WI38 (cell line): ENCODE results near the gene ADRB2.

Experiments used
- H3K4me3 ChIP-seq: 2 replicates; pipeline ENCODE4 v1.5.1; 2011; ENCODE audit warnings: low read depth, mild to moderate bottlenecking, control low read depth, low read length
- TF ChIP-seq, protein P1 (sequence below): IDR thresholded peaks from 2 replicates; pipeline ENCODE4 v1.5.1; 2012; ENCODE audit warnings: low read depth, mild to moderate bottlenecking, control low read depth, low read length

The ADRB2 gene

DNA sequence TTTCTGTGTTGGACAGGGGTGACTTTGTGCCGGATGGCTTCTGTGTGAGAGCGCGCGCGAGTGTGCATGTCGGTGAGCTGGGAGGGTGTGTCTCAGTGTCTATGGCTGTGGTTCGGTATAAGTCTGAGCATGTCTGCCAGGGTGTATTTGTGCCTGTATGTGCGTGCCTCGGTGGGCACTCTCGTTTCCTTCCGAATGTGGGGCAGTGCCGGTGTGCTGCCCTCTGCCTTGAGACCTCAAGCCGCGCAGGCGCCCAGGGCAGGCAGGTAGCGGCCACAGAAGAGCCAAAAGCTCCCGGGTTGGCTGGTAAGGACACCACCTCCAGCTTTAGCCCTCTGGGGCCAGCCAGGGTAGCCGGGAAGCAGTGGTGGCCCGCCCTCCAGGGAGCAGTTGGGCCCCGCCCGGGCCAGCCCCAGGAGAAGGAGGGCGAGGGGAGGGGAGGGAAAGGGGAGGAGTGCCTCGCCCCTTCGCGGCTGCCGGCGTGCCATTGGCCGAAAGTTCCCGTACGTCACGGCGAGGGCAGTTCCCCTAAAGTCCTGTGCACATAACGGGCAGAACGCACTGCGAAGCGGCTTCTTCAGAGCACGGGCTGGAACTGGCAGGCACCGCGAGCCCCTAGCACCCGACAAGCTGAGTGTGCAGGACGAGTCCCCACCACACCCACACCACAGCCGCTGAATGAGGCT, at the start of gene ADRB2:
Gene ADRB2, plus strand, starts transcription at position 559 of the 686 bp plus-strand sequence. CDS start 221 bp downstream, outside the sequence.
- TF ChIP-seq, protein P1, sequence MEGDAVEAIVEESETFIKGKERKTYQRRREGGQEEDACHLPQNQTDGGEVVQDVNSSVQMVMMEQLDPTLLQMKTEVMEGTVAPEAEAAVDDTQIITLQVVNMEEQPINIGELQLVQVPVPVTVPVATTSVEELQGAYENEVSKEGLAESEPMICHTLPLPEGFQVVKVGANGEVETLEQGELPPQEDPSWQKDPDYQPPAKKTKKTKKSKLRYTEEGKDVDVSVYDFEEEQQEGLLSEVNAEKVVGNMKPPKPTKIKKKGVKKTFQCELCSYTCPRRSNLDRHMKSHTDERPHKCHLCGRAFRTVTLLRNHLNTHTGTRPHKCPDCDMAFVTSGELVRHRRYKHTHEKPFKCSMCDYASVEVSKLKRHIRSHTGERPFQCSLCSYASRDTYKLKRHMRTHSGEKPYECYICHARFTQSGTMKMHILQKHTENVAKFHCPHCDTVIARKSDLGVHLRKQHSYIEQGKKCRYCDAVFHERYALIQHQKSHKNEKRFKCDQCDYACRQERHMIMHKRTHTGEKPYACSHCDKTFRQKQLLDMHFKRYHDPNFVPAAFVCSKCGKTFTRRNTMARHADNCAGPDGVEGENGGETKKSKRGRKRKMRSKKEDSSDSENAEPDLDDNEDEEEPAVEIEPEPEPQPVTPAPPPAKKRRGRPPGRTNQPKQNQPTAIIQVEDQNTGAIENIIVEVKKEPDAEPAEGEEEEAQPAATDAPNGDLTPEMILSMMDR: no peak
- peak within 1 kb of the TSS; percentile 74 for H3K4me3 ChIP-seq

DNA sequence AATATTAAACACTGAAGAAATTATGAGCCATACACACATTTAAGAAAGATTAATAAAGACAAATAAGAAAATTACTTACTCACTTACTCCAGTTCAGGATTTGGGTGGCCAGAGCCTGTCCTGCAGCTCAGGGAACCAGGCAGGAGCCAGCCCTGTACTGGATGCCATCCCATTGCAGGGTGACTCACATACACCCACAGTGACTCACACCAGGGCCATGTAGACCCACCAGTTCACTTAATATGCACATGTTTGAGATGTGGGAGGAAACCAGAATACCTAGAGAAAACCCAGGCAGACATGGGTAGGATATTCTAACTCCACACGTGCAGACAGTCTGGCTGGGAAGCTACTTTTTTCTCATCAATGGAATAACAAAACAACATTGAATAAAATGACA, 49.6 kb upstream of the ADRB2 start:
- TF ChIP-seq, protein P1: no peak
- H3K4me3 ChIP-seq: no peak overlapping the region

DNA sequence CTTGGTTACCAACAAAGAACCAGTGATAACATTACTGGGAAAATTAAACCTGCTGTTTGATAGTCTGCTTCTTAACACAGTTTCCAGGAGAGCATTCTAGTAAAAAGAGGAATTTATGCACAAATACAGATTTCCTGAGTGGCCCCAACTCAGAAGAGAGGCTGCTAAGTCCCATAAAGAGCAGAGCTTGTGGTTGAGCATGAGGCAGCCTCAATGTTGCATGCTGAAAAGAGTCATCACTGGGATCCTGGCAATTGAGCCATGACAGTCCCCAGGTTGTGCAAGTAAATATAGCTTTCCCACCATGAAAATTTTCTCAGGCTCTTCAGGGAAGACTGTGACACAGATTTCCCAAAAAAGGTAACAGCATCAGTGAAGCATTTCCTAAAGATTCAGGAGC, 47.5 kb upstream of the ADRB2 start:
- H3K4me3 ChIP-seq: no peak overlapping the region
- TF ChIP-seq, protein P1: no peak

DNA sequence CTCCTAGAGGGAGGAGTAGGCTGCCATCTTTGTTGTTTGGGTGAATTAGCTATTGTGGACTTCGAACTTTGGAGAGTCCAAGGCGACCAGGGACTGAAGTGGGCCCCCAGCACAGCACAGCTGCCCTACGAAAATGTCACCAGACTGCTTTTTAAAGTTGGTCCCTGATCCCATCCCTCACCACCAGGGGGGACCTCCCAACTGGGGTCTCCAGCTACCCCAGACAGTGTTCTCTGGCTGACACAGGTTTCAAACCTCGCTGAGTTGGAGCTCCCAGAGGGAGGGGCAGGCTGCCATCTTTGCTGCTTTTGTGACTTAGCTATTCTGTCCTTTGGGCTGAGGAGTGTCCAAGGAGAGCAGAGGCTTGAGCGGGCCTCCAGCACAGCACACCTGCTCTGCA, 45.7 kb upstream of the ADRB2 start:
- TF ChIP-seq, protein P1: no peak
- H3K4me3 ChIP-seq: no peak overlapping the region

DNA sequence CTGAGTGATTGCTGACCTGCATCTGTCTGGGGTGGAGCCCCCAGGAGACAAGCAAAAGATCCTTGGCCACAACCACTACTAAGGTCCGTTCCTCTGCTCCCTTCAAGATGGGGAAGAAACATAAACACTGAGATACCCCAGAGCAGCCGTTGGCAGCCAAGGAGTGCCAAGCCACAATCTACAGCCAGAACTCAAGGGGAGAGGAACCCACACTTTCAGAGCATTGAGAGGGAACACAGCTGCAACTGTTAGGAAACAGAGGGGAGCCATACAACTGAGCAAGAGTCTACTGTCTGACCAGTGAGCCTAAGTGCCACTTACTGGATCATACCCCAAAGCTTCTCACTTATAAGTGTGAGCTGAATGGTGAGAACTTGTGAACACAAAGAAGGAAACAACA, 44.6 kb upstream of the ADRB2 start:
- TF ChIP-seq, protein P1: no peak

DNA sequence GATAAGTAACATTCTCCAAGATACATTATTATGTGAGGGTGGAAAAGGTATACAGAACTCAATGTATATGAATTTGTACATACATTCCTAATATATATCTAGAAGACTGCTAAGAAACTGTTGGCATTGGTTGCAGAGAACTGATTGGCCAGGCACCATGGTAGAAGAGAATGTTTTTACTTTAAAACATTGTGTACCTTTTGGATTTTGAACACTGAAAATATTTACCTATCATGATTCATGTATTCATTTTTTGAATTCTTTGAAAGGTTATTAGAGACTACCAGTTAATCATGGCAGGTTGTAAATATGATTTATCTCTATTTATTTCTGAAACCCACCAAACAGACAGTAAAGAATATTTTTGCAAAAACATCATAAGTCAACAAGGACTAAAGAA, 41.2 kb upstream of the ADRB2 start:
- TF ChIP-seq, protein P1: no peak
- no peak overlapping the region for H3K4me3 ChIP-seq

More for the DNA sequence above, 44.6 kb upstream of the ADRB2 start:
- no peak overlapping the region for H3K4me3 ChIP-seq

DNA sequence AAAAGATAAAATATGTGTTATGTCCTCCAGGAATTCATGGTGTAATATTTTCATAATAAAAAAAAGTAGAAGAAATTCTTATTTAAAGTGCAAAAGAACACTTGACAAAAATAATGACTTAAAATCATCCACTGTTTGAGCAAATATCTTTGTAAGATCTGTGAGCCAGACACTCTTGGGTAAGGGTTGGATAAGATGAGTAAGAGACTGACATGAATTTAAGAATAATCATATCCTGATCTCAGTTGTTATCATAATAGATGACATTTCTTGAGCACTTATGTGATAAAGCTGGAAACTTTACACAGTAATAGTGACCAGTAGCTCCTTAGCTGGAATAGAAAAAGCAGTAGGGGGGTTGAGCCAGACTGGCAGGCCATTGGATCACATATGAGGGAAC, 40.0 kb upstream of the ADRB2 start:
- TF ChIP-seq, protein P1: no peak
- H3K4me3 ChIP-seq: no peak overlapping the region
